Neural cell (in vitro differentiated cells): ENCODE measurements around the gene MDP1.

ENCODE experiments used
- CTCF ChIP-seq: fragments of 450-650 bp; IDR thresholded peaks from 2 replicates; pipeline ENCODE4 v1.5.1; 2014; ENCODE audit warnings: antibody characterized with exemption, mild to moderate bottlenecking, moderate library complexity; ENCODE audit not compliant: poor library complexity, severe bottlenecking
- EZH2 ChIP-seq: fragments of 200-600, 300-800 bp; shearing (Covaris generic), sonication (generic); IDR thresholded peaks from 2 replicates; pipeline ENCODE4 v1.6.1; 2014; ENCODE audit warnings: antibody characterized with exemption, low read length, borderline replicate concordance, mild to moderate bottlenecking; ENCODE audit not compliant: insufficient read depth, poor library complexity, severe bottlenecking
- RAD21 ChIP-seq: fragments of 450-650 bp; conservative IDR thresholded peaks from 2 replicates; pipeline ENCODE4 v1.6.1; 2014; ENCODE audit warnings: antibody characterized with exemption, mild to moderate bottlenecking, moderate library complexity
- TAF1 ChIP-seq: IDR thresholded peaks from 2 replicates; pipeline ENCODE4 v1.6.1; 2012; ENCODE audit warnings: low read depth

- TF ChIP-seq CTCF: no peak
- TF ChIP-seq EZH2: no peak
- no peak for TF ChIP-seq RAD21
- no peak for TF ChIP-seq TAF1
These were observed 27.5 kb upstream of the MDP1 start for GRCh38 chr14:24243336-24243836.
